GM12865 (cell line): Measurements from ENCODE around the gene PINLYP.

ENCODE experiments used
- DNase-seq: peaks from one replicate; pipeline ENCODE4 v3.0.0; 2010; ENCODE audit warnings: low read depth
- H3K4me3 ChIP-seq: 2 replicates; pipeline ENCODE4 v1.5.1; 2011; ENCODE audit warnings: mild to moderate bottlenecking, low read depth, low read length, control low read depth
- CTCF ChIP-seq: IDR thresholded peaks from 2 replicates; pipeline ENCODE4 v1.5.1; 2011; ENCODE audit warnings: low read length, control low read depth, low read depth, inconsistent platforms; ENCODE audit not compliant: insufficient read depth; ENCODE audit errors: missing control alignments

PINLYP gene

DNA sequence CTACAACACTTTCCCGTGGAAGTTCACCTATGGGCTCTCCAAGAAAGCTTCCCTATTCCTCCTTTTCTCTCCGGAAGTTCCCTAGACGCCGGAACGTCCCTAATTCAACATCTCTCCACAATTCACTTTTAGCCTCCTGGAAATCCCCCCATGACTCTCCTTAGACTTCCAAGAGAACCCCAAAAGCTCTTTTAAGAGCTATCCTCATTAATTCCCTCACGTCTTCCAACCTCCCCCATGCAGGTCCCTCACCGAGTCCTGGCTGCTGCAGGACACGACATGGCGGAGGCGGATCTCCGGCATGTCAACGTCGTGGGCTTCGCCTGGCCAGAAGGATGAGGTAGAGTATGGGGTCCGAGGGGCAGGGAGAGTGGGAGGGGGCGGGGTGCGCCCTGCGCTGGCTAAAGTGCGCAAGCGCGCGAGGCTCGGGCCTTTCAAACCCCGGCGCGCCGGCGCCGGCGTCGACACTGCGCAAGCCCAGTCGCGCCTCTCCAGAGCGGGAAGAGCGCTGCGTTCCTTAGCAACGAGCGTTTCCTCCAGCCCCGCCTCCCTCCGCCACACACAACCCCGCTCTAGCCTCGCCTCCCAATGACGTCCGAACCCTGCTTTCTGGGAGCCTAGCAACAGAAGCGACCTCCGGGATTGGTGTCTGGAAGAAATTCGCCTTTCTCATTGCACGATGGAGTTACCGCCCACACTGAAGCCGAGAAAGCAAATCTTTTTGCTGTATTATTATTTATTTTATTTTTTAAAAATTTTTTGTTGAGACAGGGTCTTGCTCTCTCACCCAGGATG, at the start of gene PINLYP, which contains the start of gene XRCC1:
Gene PINLYP (plus strand): TSS at position 646 of the 795 bp plus-strand sequence. CDS start 1,391 bp downstream, outside the sequence.
Gene XRCC1 (minus strand): TSS at position 372 of the 795 bp plus-strand sequence. CDS start 69 bp downstream, at position 303.
- DNase-seq: peak; percentile 99
- H3K4me3 ChIP-seq: peak within 1 kb of the TSS; percentile 86
- TF ChIP-seq CTCF: no peak

DNA sequence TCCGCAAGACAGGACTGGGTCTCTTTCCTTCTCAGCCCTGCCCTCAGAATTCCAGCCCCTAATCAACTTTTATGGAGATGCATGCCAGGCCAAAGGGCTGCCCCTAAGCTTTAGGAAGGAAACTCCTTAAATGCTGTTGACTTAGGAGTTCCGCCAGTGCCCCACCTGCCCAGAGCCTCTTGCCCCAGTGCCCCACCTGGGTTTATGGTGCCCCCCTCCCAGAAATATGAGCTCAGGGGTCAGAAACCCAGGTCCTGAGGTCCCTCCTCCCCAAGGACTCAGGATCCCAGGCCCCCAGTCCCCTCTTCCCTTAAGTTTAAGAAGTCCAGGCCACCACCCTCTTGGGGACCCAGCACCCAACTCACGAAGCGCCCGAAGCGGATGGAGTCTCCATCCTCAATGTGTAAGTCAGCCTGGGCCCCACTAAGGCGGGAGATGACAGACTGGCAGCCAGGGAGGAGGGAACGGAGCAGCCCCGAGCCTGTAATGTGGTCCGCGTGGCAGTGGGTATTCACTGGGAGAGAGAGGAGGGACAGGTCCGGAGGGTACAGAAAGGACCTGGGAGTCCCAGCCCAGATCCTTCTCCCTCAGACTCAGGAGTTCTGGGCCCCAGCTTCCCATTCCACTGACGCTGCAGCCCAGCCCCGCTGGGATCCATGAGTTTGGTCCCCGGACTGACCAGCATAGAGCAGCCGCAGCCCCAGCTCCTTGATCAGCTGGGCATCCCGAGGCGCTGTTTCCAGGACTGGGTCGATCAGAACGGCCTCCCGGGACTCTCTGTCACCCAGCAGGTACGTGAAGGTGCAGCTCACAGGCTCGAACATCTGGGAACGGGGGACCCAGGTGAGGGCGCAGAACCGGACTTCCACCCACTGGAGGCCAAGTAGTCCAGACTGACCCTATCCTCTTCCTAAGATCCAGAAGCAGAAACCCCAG, 49.5 kb upstream of the PINLYP start:
- TF ChIP-seq CTCF: no peak
- DNase-seq: peak; percentile 23
- H3K4me3 ChIP-seq: peak overlapping the region; percentile 92

DNA sequence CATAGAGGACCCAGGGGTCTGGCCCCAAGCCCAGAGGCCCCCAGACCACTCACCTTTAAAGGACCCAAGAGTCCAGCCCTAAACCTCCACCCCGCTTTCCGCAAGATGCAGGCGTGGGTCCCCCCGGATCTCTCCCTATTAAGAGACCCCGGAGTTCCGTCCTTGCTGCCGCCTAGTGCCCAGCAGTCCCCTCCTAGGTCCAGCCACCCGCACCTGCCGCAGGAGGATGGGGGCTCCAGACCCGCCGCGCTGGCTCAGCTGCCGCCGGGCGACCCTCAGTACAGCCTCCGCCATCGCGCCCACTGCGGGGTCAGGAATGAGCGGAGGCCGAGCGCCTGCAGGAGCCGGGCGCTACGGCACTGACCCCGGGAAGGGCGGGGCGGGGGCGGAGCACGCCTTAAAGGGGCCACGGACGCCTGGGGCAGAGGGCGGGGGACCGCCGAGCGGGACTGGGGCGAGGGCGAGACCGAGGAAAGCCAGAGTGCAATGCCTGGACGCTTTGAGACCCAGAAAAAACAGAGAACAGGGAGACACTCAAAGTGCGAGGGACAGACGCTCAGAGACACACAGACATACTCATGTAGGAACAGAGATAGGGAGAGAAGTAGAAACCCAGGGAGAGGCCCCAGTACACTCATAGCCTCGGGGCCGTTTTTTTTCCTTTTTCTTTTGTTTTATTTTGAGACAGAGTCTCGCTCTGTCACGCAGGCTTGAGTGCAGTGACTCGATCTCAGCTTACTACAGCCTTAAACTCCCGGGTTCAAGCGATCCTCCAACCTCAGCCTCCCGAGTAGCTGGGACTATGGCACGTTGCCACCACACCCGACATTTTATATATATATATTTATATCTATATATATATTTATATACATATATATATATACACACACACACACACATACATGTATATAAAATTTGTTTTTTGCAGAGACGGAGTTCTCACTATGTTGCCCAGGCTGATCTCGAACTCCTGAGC, 48.4 kb upstream of the PINLYP start, which contains the start of gene ETHE1:
Gene ETHE1 (minus strand): TSS at position 318 of the 976 bp plus-strand sequence. CDS start 24 bp downstream, at position 294.
- peak within 1 kb of the TSS; percentile 92 for H3K4me3 ChIP-seq
- DNase-seq: peak; percentile 84

GRCh38 chr19:43527860-43528622, 47.6 kb upstream of the PINLYP start:
- TF ChIP-seq CTCF: no peak
- peak overlapping the region; percentile 92 for H3K4me3 ChIP-seq
- DNase-seq: peak; percentile 25

More for the DNA sequence above, 48.4 kb upstream of the PINLYP start, which contains the start of gene ETHE1:
- TF ChIP-seq CTCF: no peak

- peak overlapping the region; percentile 84 for H3K4me3 ChIP-seq
- DNase-seq: peak; percentile 87
- no peak for TF ChIP-seq CTCF
These were observed 43.0 kb upstream of the PINLYP start for GRCh38 chr19:43532571-43532961.
